Fibroblast of lung (primary cell): ENCODE measurements around the gene SPATA46. TPM values are rescaled to one million over a fixed set of nuclear protein-coding genes. Genes with fewer than 3 reads are reported as not detected.

Experiments used
- DNase-seq, 2 donors: peaks; one replicate each; pipeline versions ENCODE4 v3.0.0 to v3.0.0-alpha.2; 2010; ENCODE audit warnings: low read depth in 2 of 2
- H2AFZ ChIP-seq: 2 replicates; pipeline ENCODE4 v1.5.1; 2012; ENCODE audit warnings: low read length, control low read depth, inconsistent platforms
- H3K27ac ChIP-seq: 2 replicates; pipeline ENCODE4 v1.5.1; 2011; ENCODE audit warnings: low read length, control low read depth; ENCODE audit not compliant: insufficient read depth
- H3K27me3 ChIP-seq: 2 replicates; pipeline ENCODE4 v1.5.1; 2011; ENCODE audit warnings: mild to moderate bottlenecking, low read length; ENCODE audit not compliant: control insufficient read depth, insufficient read depth
- H3K36me3 ChIP-seq: 2 replicates; pipeline ENCODE4 v1.5.1; 2011; ENCODE audit warnings: low read length; ENCODE audit not compliant: control insufficient read depth, insufficient read depth
- H3K4me1 ChIP-seq: 2 replicates; pipeline ENCODE4 v1.5.1; 2011; ENCODE audit warnings: low read length; ENCODE audit not compliant: control insufficient read depth, insufficient read depth; ENCODE audit errors: extremely low read depth
- H3K4me2 ChIP-seq: 2 replicates; pipeline ENCODE4 v1.5.1; 2011; ENCODE audit warnings: low read length, control low read depth; ENCODE audit not compliant: insufficient read depth; ENCODE audit errors: extremely low read depth
- H3K4me3 ChIP-seq, 4 experiments: fragments of 200-600 bp in 1 of 4; sonication (generic) in 1 of 4; replicated peaks in 1 of 4; 2 replicates each; pipeline ENCODE4 v1.5.1; 2011 to 2016; ENCODE audit warnings: low read length in 4 of 4, low read depth in 3 of 4, mild to moderate bottlenecking in 3 of 4, control low read depth in 2 of 4, inconsistent platforms in 1 of 4, mixed read lengths in 1 of 4; ENCODE audit not compliant: insufficient read depth in 1 of 4; ENCODE audit errors: control extremely low read depth in 1 of 4
- H3K79me2 ChIP-seq: 2 replicates; pipeline ENCODE4 v1.5.1; 2012; ENCODE audit warnings: mild to moderate bottlenecking, low read length, inconsistent platforms; ENCODE audit not compliant: control insufficient read depth, insufficient read depth
- H3K9ac ChIP-seq: 2 replicates; pipeline ENCODE4 v1.5.1; 2011; ENCODE audit warnings: mild to moderate bottlenecking, low read length, control low read depth; ENCODE audit not compliant: insufficient read depth
- H3K9me3 ChIP-seq: 2 replicates; pipeline ENCODE4 v1.5.1; 2012; ENCODE audit warnings: low read depth, low read length; ENCODE audit not compliant: control insufficient read depth, insufficient read depth
- H4K20me1 ChIP-seq: 2 replicates; pipeline ENCODE4 v1.5.1; 2011; ENCODE audit warnings: low read length; ENCODE audit not compliant: control insufficient read depth, insufficient read depth; ENCODE audit errors: extremely low read depth
- CTCF ChIP-seq, 2 donors: IDR thresholded peaks in 1 of 2; conservative IDR thresholded peaks in 1 of 2; 1 replicate in 1 of 2; 2 replicates in 1 of 2; pipeline ENCODE4 v1.5.1; 2011 to 2012; ENCODE audit warnings: low read length in 2 of 2, control low read depth in 1 of 2, inconsistent platforms in 1 of 2, low read depth in 1 of 2, mild to moderate bottlenecking in 1 of 2
- EZH2 ChIP-seq: IDR thresholded peaks from 2 replicates; pipeline ENCODE4 v1.5.1; 2012; ENCODE audit warnings: low read length, control low read depth, mild to moderate bottlenecking; ENCODE audit errors: missing control alignments
- polyA plus RNA-seq, 2 donors: library from polyadenylated mRNA; depleted of rRNA in 1 of 2; stranded (reverse) in 1 of 2; unstranded in 1 of 2; fragments of >200 nt; gene quantifications; 2 replicates each; pipeline ENCODE4 v1.2.1, GENCODE V29; 2011 to 2012; ENCODE audit warnings: missing spikeins in 1 of 2
- total RNA-seq: library from RNA; depleted of rRNA; stranded (reverse); fragments of >200 nt; gene quantifications from 2 replicates; pipeline ENCODE4 v1.2.1, GENCODE V29; 2014

The SPATA46 gene
- total and polyA plus RNA-seq, 2 donors (not counting 1 experiment from before 2014, with no cell fraction given) = not detected

DNA sequence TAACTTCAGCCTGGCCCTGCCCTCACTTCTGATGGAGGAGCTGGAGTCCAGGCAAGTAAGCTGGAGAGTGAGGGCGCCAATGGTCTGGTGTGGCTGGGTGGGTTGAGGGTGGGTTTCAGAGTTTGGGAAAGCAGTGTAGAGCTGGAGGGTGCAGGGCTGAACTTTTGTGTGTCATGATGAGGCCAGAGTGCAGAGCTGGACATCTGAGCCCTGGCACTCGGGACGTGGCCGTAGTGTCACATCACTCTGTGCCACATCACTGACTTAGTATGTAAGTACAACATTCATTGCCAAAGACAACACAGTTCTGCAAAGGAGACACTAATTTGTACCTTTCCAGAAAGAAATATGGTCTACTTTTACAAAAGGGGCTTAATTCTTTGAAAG, 15.8 kb downstream of the SPATA46 start:
- Histone ChIP-seq H3K4me3 (no peak overlapping the region), H3K79me2 (no peaks in the 10 kb centered on the region), H3K27me3 (no peaks in the 10 kb centered on the region), H3K9me3 (no peaks in the 10 kb centered on the region), H3K27ac (no peak overlapping the region), H3K4me1 (no peaks in the 10 kb centered on the region), H3K36me3 (no peaks in the 10 kb centered on the region), H2AFZ (no peak overlapping the region), H3K4me2 (no peak overlapping the region), H4K20me1 (no peaks in the 10 kb centered on the region), H3K9ac (no peak overlapping the region)
- DNase-seq = no peak
- TF ChIP-seq EZH2 = no peak
- TF ChIP-seq CTCF (conservative IDR thresholded peaks at IDR 0.05 in 1 of 2, IDR thresholded peaks at IDR 0.05 in 1 of 2; ENCODE audit: low read depth in 1 of 2, low read length in 2 of 2) = no peak

GRCh38 chr1:162360237-162360873, 16.3 kb downstream of the SPATA46 start:
- no peaks in the 10 kb centered on the region for H3K4me1 ChIP-seq
- DNase-seq = no peak
- no peak overlapping the region for H3K4me3 ChIP-seq
- TF ChIP-seq EZH2 (no peak), CTCF (conservative IDR thresholded peaks at IDR 0.05 in 1 of 2, IDR thresholded peaks at IDR 0.05 in 1 of 2; ENCODE audit: low read depth in 1 of 2, low read length in 2 of 2) (no peak)
- no peak overlapping the region for H3K4me2 ChIP-seq
- H3K9me3 ChIP-seq = no peaks in the 10 kb centered on the region
- no peak overlapping the region for H3K9ac ChIP-seq
- H3K79me2 ChIP-seq = no peaks in the 10 kb centered on the region
- H3K27ac ChIP-seq = no peak overlapping the region
- no peak overlapping the region for H2AFZ ChIP-seq
- no peaks in the 10 kb centered on the region for H4K20me1 ChIP-seq
- no peaks in the 10 kb centered on the region for H3K27me3 ChIP-seq
- H3K36me3 ChIP-seq = no peaks in the 10 kb centered on the region

GRCh38 chr1:162359523-162360236, 17.0 kb downstream of the SPATA46 start:
- Histone ChIP-seq H3K9ac (no peak overlapping the region), H3K4me1 (no peaks in the 10 kb centered on the region), H3K4me2 (no peak overlapping the region), H3K9me3 (no peaks in the 10 kb centered on the region), H3K4me3 (no peak overlapping the region), H4K20me1 (no peaks in the 10 kb centered on the region), H3K36me3 (no peaks in the 10 kb centered on the region), H3K27ac (no peak overlapping the region), H2AFZ (no peak overlapping the region), H3K79me2 (no peaks in the 10 kb centered on the region), H3K27me3 (no peaks in the 10 kb centered on the region)
- no peak for DNase-seq
- TF ChIP-seq CTCF (conservative IDR thresholded peaks at IDR 0.05 in 1 of 2, IDR thresholded peaks at IDR 0.05 in 1 of 2; ENCODE audit: low read depth in 1 of 2, low read length in 2 of 2) (no peak), EZH2 (no peak)
